IMR-90 (cell line): ENCODE measurements around the gene QRFP. TPM values are rescaled to one million over a fixed set of nuclear protein-coding genes. Genes with fewer than 3 reads are reported as not detected.

Experiments used
- ATAC-seq: fragments of 200-7000 bp; cut with Tn5 transposase; 2 replicates; pipeline ENCODE4 v1.9.1; 2020; ENCODE audit warnings: low read depth, mild to moderate bottlenecking, moderate library complexity
- BruUV-seq: library from RNA; stranded (reverse); fragments of 400-500 nt; replicated peaks from 2 replicates; lab custom pipeline; 2021; lab: Mats Ljungman, UMichigan
- CTCF ChIA-PET: fragments of 300-600 bp; formaldehyde crosslinking; extraction: SDS; loops from one replicate; lab custom pipeline; 2021; ENCODE audit warnings: antibody characterized with exemption; lab: Yijun Ruan, JAX
- POLR2A ChIA-PET: fragments of 300-600 bp; sonication (Branson Sonifier 250); formaldehyde crosslinking; loops from one replicate; lab custom pipeline; 2022; ENCODE audit warnings: antibody characterized with exemption; ENCODE audit not compliant: unreplicated experiment; lab: Charles Lee
- DNase-seq: peaks from one replicate; pipeline ENCODE4 v3.0.0; 2013
- H2AFZ ChIP-seq: replicated peaks from 2 replicates; pipeline ENCODE3; 2013; ENCODE audit warnings: low read length, mild to moderate bottlenecking; ENCODE audit not compliant: poor library complexity
- H2AK5ac ChIP-seq: 2 replicates; pipeline ENCODE4 v1.6.1; 2013; ENCODE audit warnings: low read depth, low read length, inconsistent platforms
- H2AK9ac ChIP-seq: replicated peaks from 2 replicates; pipeline ENCODE3; 2013; ENCODE audit warnings: mild to moderate bottlenecking, low read depth, low read length, moderate library complexity; ENCODE audit not compliant: poor library complexity
- H2BK120ac ChIP-seq: 2 replicates; pipeline ENCODE4 v1.6.1; 2013; ENCODE audit warnings: low read depth, low read length, inconsistent platforms
- H2BK15ac ChIP-seq: 3 replicates; pipeline ENCODE4 v1.6.1; 2013; ENCODE audit warnings: low read depth, low read length, inconsistent platforms
- H2BK20ac ChIP-seq: 2 replicates; pipeline ENCODE4 v1.6.1; 2013; ENCODE audit warnings: low read depth, mild to moderate bottlenecking, inconsistent platforms, low read length, moderate library complexity
- H2BK5ac ChIP-seq: 2 replicates; pipeline ENCODE4 v1.6.1; 2013; ENCODE audit warnings: mild to moderate bottlenecking, low read depth, low read length, inconsistent platforms; ENCODE audit not compliant: poor library complexity, severe bottlenecking
- H3K14ac ChIP-seq: replicated peaks from 2 replicates; pipeline ENCODE4 v1.6.1; 2013; ENCODE audit warnings: low read depth, low read length, inconsistent platforms
- H3K18ac ChIP-seq: 2 replicates; pipeline ENCODE4 v1.6.1; 2013; ENCODE audit warnings: low read depth, low read length, control low read depth
- H3K23ac ChIP-seq: 2 replicates; pipeline ENCODE4 v1.6.1; 2013; ENCODE audit warnings: low read depth, low read length, inconsistent platforms
- H3K27ac ChIP-seq: 2 replicates; pipeline ENCODE4 v1.5.1; 2013; ENCODE audit warnings: mild to moderate bottlenecking, control low read depth, low read length; ENCODE audit not compliant: insufficient read depth
- H3K27me3 ChIP-seq: 2 replicates; pipeline ENCODE4 v1.6.1; 2013; ENCODE audit warnings: low read length; ENCODE audit not compliant: control insufficient read depth, insufficient read depth
- H3K36me3 ChIP-seq: 2 replicates; pipeline ENCODE4 v1.6.1; 2013; ENCODE audit warnings: low read length, mixed read lengths; ENCODE audit not compliant: control insufficient read depth, insufficient read depth
- H3K4ac ChIP-seq: 2 replicates; pipeline ENCODE4 v1.6.1; 2013; ENCODE audit warnings: low read depth, low read length, inconsistent platforms
- H3K4me1 ChIP-seq: 2 replicates; pipeline ENCODE4 v1.6.1; 2013; ENCODE audit warnings: low read length, mixed read lengths; ENCODE audit not compliant: control insufficient read depth, insufficient read depth
- H3K4me2 ChIP-seq: 2 replicates; pipeline ENCODE4 v1.6.1; 2013; ENCODE audit warnings: low read depth, mild to moderate bottlenecking, control low read depth, low read length, moderate library complexity
- H3K4me3 ChIP-seq: 2 replicates; pipeline ENCODE4 v1.5.1; 2013; ENCODE audit warnings: low read depth, mild to moderate bottlenecking, control low read depth, low read length, moderate library complexity; ENCODE audit not compliant: insufficient read depth
- H3K56ac ChIP-seq: 2 replicates; pipeline ENCODE4 v1.6.1; 2013; ENCODE audit warnings: low read length, inconsistent platforms; ENCODE audit not compliant: insufficient read depth; ENCODE audit errors: extremely low read depth
- H3K79me1 ChIP-seq, 2 experiments: 2 replicates each; pipeline ENCODE4 v1.6.1; 2013; ENCODE audit warnings: low read length in 2 of 2, inconsistent platforms in 1 of 2, low read depth in 1 of 2
- H3K9ac ChIP-seq: 2 replicates; pipeline ENCODE4 v1.6.1; 2013; ENCODE audit warnings: low read depth, low read length, control low read depth
- H3K9me1 ChIP-seq: 2 replicates; pipeline ENCODE4 v1.6.1; 2013; ENCODE audit warnings: low read length, inconsistent platforms; ENCODE audit not compliant: insufficient read depth
- H3K9me3 ChIP-seq: 2 replicates; pipeline ENCODE4 v1.6.1; 2013; ENCODE audit warnings: low read length; ENCODE audit not compliant: control insufficient read depth, insufficient read depth
- H4K20me1 ChIP-seq: 2 replicates; pipeline ENCODE4 v1.6.1; 2013; ENCODE audit warnings: low read length, inconsistent platforms; ENCODE audit not compliant: insufficient read depth
- H4K5ac ChIP-seq: 2 replicates; pipeline ENCODE4 v1.6.1; 2013; ENCODE audit warnings: mild to moderate bottlenecking, low read depth, low read length, control low read depth
- H4K8ac ChIP-seq, 2 experiments: 2 replicates each; pipeline ENCODE4 v1.6.1; 2013; ENCODE audit warnings: low read depth in 2 of 2, low read length in 2 of 2, control low read depth in 1 of 2, inconsistent platforms in 1 of 2
- H4K91ac ChIP-seq: 2 replicates; pipeline ENCODE4 v1.6.1; 2013; ENCODE audit warnings: low read depth, low read length, inconsistent platforms; ENCODE audit not compliant: insufficient read depth
- MAFK ChIP-seq: IDR thresholded peaks from 2 replicates; pipeline ENCODE4 v1.6.1; 2012; ENCODE audit warnings: low read depth, low read length, improper control_type of control experiment
- WGBS, 2 experiments: methylation state at CpG; one replicate each; pipeline versions ENCODE4 v1.1.5 to v1.1.7; 2013; ENCODE audit warnings: missing lambda C conversion rate in 2 of 2; ENCODE audit not compliant: insufficient read length in 1 of 2; ENCODE audit errors: extremely low coverage in 2 of 2; 5-methylcytosine and 5-hydroxymethylcytosine counted together
- dilution Hi-C: fragments of 300-500 bp; cut with HindIII; formaldehyde crosslinking; loops from one replicate; pipeline ENCODE4 v1.14.3; 2018; ENCODE audit warnings: low sequenced_read_pairs; ENCODE audit not compliant: unreplicated experiment
- in situ Hi-C: fragments of 300-500 bp; cut with MboI; formaldehyde crosslinking; loops from 3 replicates; pipeline ENCODE4 v1.14.3; 2019; ENCODE audit warnings: low sequenced_read_pairs, inconsistent platforms, mixed read lengths
- intact Hi-C: fragments of 100-400 bp; cut with micrococcal nuclease; formaldehyde crosslinking; loops from 2 replicates; pipeline ENCODE4 v1.10.0; 2022
- polyA plus RNA-seq, 3 experiments: library from polyadenylated mRNA; depleted of rRNA; stranded (reverse); fragments of >200 nt; gene quantifications; 2 replicates each; pipeline ENCODE4 v1.2.3, GENCODE V29; 2012; ENCODE audit warnings: low replicate concordance in 1 of 3
- total RNA-seq: library from RNA; depleted of rRNA; stranded (reverse); fragments of >200 nt; gene quantifications from 2 replicates; pipeline ENCODE4 v1.2.3, GENCODE V29; 2012

Gene QRFP
- total and polyA plus RNA-seq, 2 of the 4 experiments (the other 2 are of a cell fraction) = not detected

DNA sequence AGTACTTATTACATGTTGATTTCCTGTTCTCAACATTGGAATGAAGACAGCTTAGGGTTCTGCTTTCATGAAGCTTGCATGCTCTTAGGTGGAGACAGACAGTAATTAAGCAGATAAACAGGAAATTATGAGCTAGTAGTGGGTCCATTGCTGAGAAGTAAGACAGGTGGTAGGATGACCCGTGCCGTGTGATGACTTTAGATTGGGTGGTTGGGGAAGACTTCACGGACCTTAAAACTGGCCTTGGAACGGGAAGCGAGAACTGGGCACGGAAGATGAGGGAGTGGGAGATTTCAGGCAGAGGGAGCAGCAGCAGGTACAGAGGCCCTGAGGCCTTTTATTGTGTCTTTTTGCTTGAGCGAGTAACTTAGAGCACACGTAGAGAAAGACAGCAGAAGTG is 34.4 kb downstream of the QRFP start:
- Histone ChIP-seq H2BK5ac (no peak overlapping the region), H3K14ac (no peak overlapping the region), H4K91ac (no peak overlapping the region), H3K4me2 (no peak overlapping the region), H2AK9ac (no peak overlapping the region), H3K4ac (0 out of 2 replicates have a peak overlapping the region, but pooled peaks have one; percentile 2), H3K27ac (no peak overlapping the region), H4K20me1 (peaks cover 80% of the 10 kb centered on the region), H3K23ac (peak overlapping the region; percentile 10; the same call in 1 of the 2 replicates), H3K9me1 (peaks cover 23% of the 10 kb centered on the region), H4K5ac (no peak overlapping the region), H3K27me3 (no peaks in the 10 kb centered on the region), H3K9me3 (no peaks in the 10 kb centered on the region), H2BK120ac (no peak overlapping the region), H2AFZ (no peak overlapping the region), H3K9ac (no peak overlapping the region), H2BK20ac (no peak overlapping the region), H4K8ac (no peak overlapping the region), H3K4me1 (peaks cover 35% of the 10 kb centered on the region), H3K56ac (no peak overlapping the region), H3K36me3 (peaks cover 47% of the 10 kb centered on the region), H3K18ac (no peak overlapping the region), H3K79me1 (peaks cover 36 to 94% of the 10 kb centered on the region in 2 experiments), H2BK15ac (no peak overlapping the region), H2AK5ac (no peak overlapping the region; the same call in 1 of the 2 replicates), H3K4me3 (no peak overlapping the region)
- DNase-seq (no peak), ATAC-seq (no peak)
- in situ Hi-C loops (loop anchor here (5.0 kb wide), 1 partner anchor 155 kb away; no protein-coding TSS in a partner anchor), intact Hi-C loops (no loop called here), dilution Hi-C loops (no loop called here)
- TF ChIP-seq MAFK = no peak
- BruUV-seq = no TSS peak
- POLR2A ChIA-PET = interaction anchor here (0.6 kb wide), 1 partner anchor 43 kb away, joined by 18 read pairs; no protein-coding TSS in a partner anchor
- 85% methylated on average over 7 of the region's 8 CpGs; no CpG with 5 or more reads in 1 of the 2 experiments for WGBS, 2 experiments
- CTCF ChIA-PET = interaction anchor here (0.5 to 1.4 kb wide), 3 partner anchors 91 to 136 kb away, joined by 3 to 4 read pairs (median 3); no protein-coding TSS in a partner anchor
